K562 (cell line): ENCODE data around the gene LRRC10. TPM values are rescaled to one million over a fixed set of nuclear protein-coding genes. Genes with fewer than 3 reads are reported as not detected.

ENCODE experiments used
- CCAR2 ChIP-seq: fragments of 200-400 bp; formaldehyde crosslinking; IDR thresholded peaks from 2 replicates; pipeline ENCODE4 v1.6.1; 2017; ENCODE audit warnings: mild to moderate bottlenecking, low read depth, low read length
- CEBPG ChIP-seq, 3 experiments: fragments of 200-800 bp in 1 of 3; sonication (Bioruptor generic) in 1 of 3; sonication (generic) in 1 of 3; formaldehyde crosslinking in 1 of 3; IDR thresholded peaks in 2 of 3; conservative IDR thresholded peaks in 1 of 3; 2 replicates each; pipeline versions ENCODE4 v1.6.1 to v1.8.0; 2016 to 2022; ENCODE audit warnings: missing compliant biosample characterization in 2 of 3, missing genetic modification characterization in 2 of 3, mild to moderate bottlenecking in 1 of 3, missing genetic modification reagents in 1 of 3
- EHMT2 ChIP-seq: fragments of 450-650 bp; IDR thresholded peaks from 2 replicates; pipeline ENCODE4 v1.6.1; 2018; ENCODE audit warnings: antibody characterized with exemption
- ESRRA ChIP-seq: fragments of 450-650 bp; IDR thresholded peaks from 2 replicates; pipeline ENCODE4 v1.6.1; 2014; ENCODE audit warnings: low read depth, mild to moderate bottlenecking, moderate library complexity, borderline replicate concordance
- FIP1L1 ChIP-seq: fragments of 200-400 bp; formaldehyde crosslinking; IDR thresholded peaks from 2 replicates; pipeline ENCODE4 v1.6.1; 2018; ENCODE audit warnings: mild to moderate bottlenecking, low read depth, low read length; ENCODE audit not compliant: poor library complexity, severe bottlenecking
- FOXM1 ChIP-seq, 2 experiments: fragments of 450-650 bp in 1 of 2; sonication (generic) in 1 of 2; formaldehyde crosslinking in 1 of 2; IDR thresholded peaks; 2 replicates each; pipeline versions ENCODE4 v1.6.1 to v1.9.0; 2017 to 2022; ENCODE audit warnings: low read depth in 2 of 2, mild to moderate bottlenecking in 2 of 2, missing genetic modification reagents in 1 of 2, moderate library complexity in 1 of 2
- HDGF ChIP-seq: fragments of 450-650 bp; IDR thresholded peaks from 2 replicates; pipeline ENCODE4 v1.6.1; 2016
- HLTF ChIP-seq: fragments of 450-650 bp; IDR thresholded peaks from 2 replicates; pipeline ENCODE4 v1.6.1; 2016
- KDM5B ChIP-seq: fragments of 200-600 bp; sonication (generic); IDR thresholded peaks from 2 replicates; pipeline ENCODE4 v1.6.1; 2012; ENCODE audit warnings: low read depth, mild to moderate bottlenecking, moderate library complexity, low read length, control low read depth, inconsistent platforms; ENCODE audit not compliant: insufficient replicate concordance
- KLF10 ChIP-seq: fragments of 250-450 bp; sonication (Bioruptor Pico); IDR thresholded peaks from 2 replicates; pipeline ENCODE4 v1.6.1; 2021; ENCODE audit warnings: matching md5 sums
- MAFG ChIP-seq: fragments of 450-650 bp; conservative IDR thresholded peaks from 2 replicates; pipeline ENCODE4 v1.6.1; 2016; ENCODE audit warnings: missing genetic modification characterization, missing compliant biosample characterization
- NFE2 ChIP-seq: IDR thresholded peaks from 2 replicates; pipeline ENCODE4 v1.6.1; 2014; ENCODE audit warnings: antibody characterized with exemption, low read depth
- NFIC ChIP-seq: fragments of 450-650 bp; IDR thresholded peaks from 2 replicates; pipeline ENCODE4 v1.6.1; 2017; ENCODE audit warnings: mild to moderate bottlenecking, inconsistent platforms
- POLR2H ChIP-seq: IDR thresholded peaks from 2 replicates; pipeline ENCODE4 v1.6.1; 2016; ENCODE audit warnings: missing genetic modification characterization, low read depth, mild to moderate bottlenecking, control low read depth, missing compliant biosample characterization, moderate library complexity
- PRPF4 ChIP-seq: fragments of 200-400 bp; formaldehyde crosslinking; IDR thresholded peaks from one replicate; pipeline ENCODE4 v1.6.1; 2017; ENCODE audit warnings: low read length, low read depth, mild to moderate bottlenecking; ENCODE audit not compliant: insufficient read depth, poor library complexity, severe bottlenecking
- SMARCA4 ChIP-seq: fragments of 450-650 bp; IDR thresholded peaks from 2 replicates; pipeline ENCODE4 v1.6.1; 2016
- TCF3 ChIP-seq: sonication (generic); formaldehyde crosslinking; IDR thresholded peaks from 2 replicates; pipeline ENCODE4 v1.4.0; 2020; ENCODE audit warnings: mild to moderate bottlenecking, missing genetic modification reagents
- TCF7 ChIP-seq: sonication (generic); IDR thresholded peaks from 2 replicates; pipeline ENCODE4 v1.6.1; 2016; ENCODE audit warnings: antibody characterized with exemption, borderline replicate concordance
- ZBTB26 ChIP-seq: fragments of 450-650 bp; formaldehyde crosslinking; IDR thresholded peaks from 2 replicates; pipeline ENCODE4 v1.4.0; 2022; ENCODE audit warnings: missing genetic modification characterization
- ZEB2 ChIP-seq: fragments of 450-650 bp; IDR thresholded peaks from 2 replicates; pipeline ENCODE4 v1.6.1; 2016
- ZNF124 ChIP-seq: sonication (generic); formaldehyde crosslinking; IDR thresholded peaks from 2 replicates; pipeline ENCODE4 v1.8.1; 2022; ENCODE audit warnings: missing genetic modification reagents
- ZNF41 ChIP-seq: fragments of 250-450 bp; sonication (Bioruptor Pico); conservative IDR thresholded peaks from 2 replicates; pipeline ENCODE4 v1.4.0; 2020; ENCODE audit warnings: mild to moderate bottlenecking
- ZNF644 ChIP-seq: fragments of 200-800 bp; sonication (Bioruptor generic); IDR thresholded peaks from 2 replicates; pipeline ENCODE4 v1.6.1; 2016; ENCODE audit warnings: low read depth, missing genetic modification characterization, missing compliant biosample characterization
- ZNF707 ChIP-seq: fragments of 250-450 bp; sonication (Bioruptor Pico); conservative IDR thresholded peaks from 2 replicates; pipeline ENCODE4 v1.8.0; 2022; ENCODE audit warnings: inconsistent platforms, mild to moderate bottlenecking, moderate library complexity
- polyA plus RNA-seq, 8 experiments: library from polyadenylated mRNA; depleted of rRNA in 4 of 8; stranded (reverse) in 5 of 8; unstranded in 3 of 8; fragments of >200 nt; fragmentation: Nextera tagmentation in 2 of 8; fragmentation: Illumina TruSeq in 1 of 8; extraction: Ambion mirVana in 2 of 8; extraction: Trizol in 1 of 8; gene quantifications; 2 replicates each; pipeline versions ENCODE4 v1.2.1 to v1.2.3, GENCODE V29; 2011 to 2014; ENCODE audit warnings: inconsistent platforms in 1 of 8, missing spikeins in 1 of 8
- total RNA-seq, 7 experiments: library from RNA; depleted of rRNA in 6 of 7; stranded (reverse); fragments of >200 nt in 6 of 7; fragmentation: Illumina TruSeq in 2 of 7; extraction: Trizol in 2 of 7; gene quantifications; 2 replicates each; pipeline versions ENCODE4 v1.2.1 to v1.2.3, GENCODE V29; 2011 to 2021; ENCODE audit warnings: low replicate concordance in 1 of 7
- TF ChIP-seq, protein P1 (sequence below): fragments of 250-450 bp; sonication (Bioruptor Pico); IDR thresholded peaks from 2 replicates; pipeline ENCODE4 v1.4.0; 2020; ENCODE audit warnings: borderline replicate concordance
- TF ChIP-seq, protein P2 (sequence below): fragments of 450-650 bp; IDR thresholded peaks from 2 replicates; pipeline ENCODE4 v1.6.1; 2016; ENCODE audit warnings: missing biosample characterization, missing genetic modification characterization

LRRC10 gene
- total and polyA plus RNA-seq, 9 of the 15 experiments (the other 6 are each of a cell fraction or from before 2014, with no cell fraction given), result 0.09 TPM; not detected in 8

- TF ChIP-seq CCAR2 (no peak), HLTF (no peak), KDM5B (no peak), ZBTB26 (CRISPR knock-in tag) (no peak), PRPF4 (no peak), NFE2 (peak; percentile 75), ZNF644 (no peak), CEBPG (CRISPR knock-in tag; IDR thresholded peaks at IDR 0.05) (peak; percentile 9; the same call in 1 of the 2 replicates), CEBPG (tag; conservative IDR thresholded peaks at IDR 0.05 in 1 of 2, IDR thresholded peaks at IDR 0.05 in 1 of 2) (peak; percentile 40 to 86; a peak in 3 of 4 replicates), MAFG (tag) (peak; percentile 88), ZEB2 (peak; percentile 82), NFIC (peak; percentile 81), TCF7 (peak; percentile 78; the same call in 1 of the 2 replicates), FIP1L1 (no peak), SMARCA4 (peak; percentile 93), FOXM1 (IDR thresholded peaks at IDR 0.05; ENCODE audit: low read depth) (peak; percentile 71), FOXM1 (CRISPR knock-in tag; IDR thresholded peaks at IDR 0.05; ENCODE audit: low read depth) (no peak), KLF10 (no peak), ZNF707 (CRISPR knock-in tag) (no peak), ESRRA (peak; percentile 88; the same call in 1 of the 2 replicates), EHMT2 (peak; percentile 80), POLR2H (tag) (no peak), ZNF41 (CRISPR knock-in tag) (no peak), TCF3 (CRISPR knock-in tag) (peak; percentile 90), ZNF124 (CRISPR knock-in tag) (no peak), HDGF (no peak)
- TF ChIP-seq, protein P1, sequence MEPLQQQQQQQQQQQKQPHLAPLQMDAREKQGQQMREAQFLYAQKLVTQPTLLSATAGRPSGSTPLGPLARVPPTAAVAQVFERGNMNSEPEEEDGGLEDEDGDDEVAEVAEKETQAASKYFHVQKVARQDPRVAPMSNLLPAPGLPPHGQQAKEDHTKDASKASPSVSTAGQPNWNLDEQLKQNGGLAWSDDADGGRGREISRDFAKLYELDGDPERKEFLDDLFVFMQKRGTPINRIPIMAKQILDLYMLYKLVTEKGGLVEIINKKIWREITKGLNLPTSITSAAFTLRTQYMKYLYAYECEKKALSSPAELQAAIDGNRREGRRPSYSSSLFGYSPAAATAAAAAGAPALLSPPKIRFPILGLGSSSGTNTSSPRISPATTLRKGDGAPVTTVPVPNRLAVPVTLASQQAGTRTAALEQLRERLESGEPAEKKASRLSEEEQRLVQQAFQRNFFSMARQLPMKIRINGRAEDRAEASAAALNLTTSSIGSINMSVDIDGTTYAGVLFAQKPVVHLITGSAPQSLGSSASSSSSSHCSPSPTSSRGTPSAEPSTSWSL (CRISPR knock-in tag), result no peak
- TF ChIP-seq, protein P2, sequence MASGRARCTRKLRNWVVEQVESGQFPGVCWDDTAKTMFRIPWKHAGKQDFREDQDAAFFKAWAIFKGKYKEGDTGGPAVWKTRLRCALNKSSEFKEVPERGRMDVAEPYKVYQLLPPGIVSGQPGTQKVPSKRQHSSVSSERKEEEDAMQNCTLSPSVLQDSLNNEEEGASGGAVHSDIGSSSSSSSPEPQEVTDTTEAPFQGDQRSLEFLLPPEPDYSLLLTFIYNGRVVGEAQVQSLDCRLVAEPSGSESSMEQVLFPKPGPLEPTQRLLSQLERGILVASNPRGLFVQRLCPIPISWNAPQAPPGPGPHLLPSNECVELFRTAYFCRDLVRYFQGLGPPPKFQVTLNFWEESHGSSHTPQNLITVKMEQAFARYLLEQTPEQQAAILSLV (tag), result peak; percentile 65; the same call in 1 of the 2 replicates
These were observed 49.6 kb upstream of the LRRC10 start (continued) for GRCh38 chr12:69660164-69660863.
